COR-L47 (cell line): Measurements from ENCODE around the gene TPRN.

Source experiments
- DNase-seq: peaks from one replicate; lab custom pipeline; 2025; lab: John Stamatoyannopoulos, UW

The TPRN gene

DNA sequence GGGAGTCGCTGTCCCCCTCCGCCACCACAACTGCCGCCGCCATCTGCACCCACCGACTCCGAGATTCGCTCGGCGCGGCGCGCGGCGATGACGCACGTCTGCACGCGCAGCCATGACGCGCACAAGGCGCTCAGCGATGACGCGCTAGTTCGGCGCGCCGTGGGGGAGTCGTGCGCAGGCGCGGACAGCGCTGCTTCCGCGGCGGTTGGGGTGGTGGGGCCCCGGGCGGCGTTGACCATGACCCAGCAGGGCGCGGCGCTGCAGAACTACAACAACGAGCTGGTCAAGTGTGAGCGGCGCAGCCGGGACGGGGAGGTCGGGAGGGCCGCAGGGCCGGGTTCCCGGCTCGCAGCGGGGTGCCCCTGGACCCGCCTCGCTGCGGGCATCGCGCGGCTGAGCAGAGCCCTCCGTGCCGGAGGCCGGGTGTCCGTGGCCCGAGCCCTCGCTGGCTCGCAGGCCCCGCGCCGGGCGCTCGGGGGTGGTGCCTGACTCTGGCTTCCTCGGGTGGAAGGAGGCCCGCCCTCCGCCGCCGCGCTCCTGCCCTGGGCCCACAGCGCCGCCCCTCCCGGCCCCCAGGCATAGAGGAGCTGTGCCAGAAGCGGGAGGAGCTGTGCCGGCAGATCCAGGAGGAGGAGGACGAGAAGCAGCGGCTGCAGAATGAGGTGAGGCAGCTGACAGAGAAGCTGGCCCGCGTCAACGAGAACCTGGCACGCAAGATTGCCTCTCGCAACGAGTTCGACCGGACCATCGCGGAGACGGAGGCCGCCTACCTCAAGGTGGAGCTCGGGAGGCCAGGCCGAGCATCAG is 11.8 kb downstream of the TPRN start, which contains the start of the genes ANAPC2 and SSNA1:
Gene ANAPC2, minus strand, starts transcription at position 71 of the 807 bp plus-strand sequence. Its CDS starts 28 bp downstream, at position 43.
Gene SSNA1, plus strand, starts transcription at position 187 of the 807 bp plus-strand sequence. Its CDS starts 51 bp downstream, at position 238.
- DNase-seq, result peak; percentile 91

DNA sequence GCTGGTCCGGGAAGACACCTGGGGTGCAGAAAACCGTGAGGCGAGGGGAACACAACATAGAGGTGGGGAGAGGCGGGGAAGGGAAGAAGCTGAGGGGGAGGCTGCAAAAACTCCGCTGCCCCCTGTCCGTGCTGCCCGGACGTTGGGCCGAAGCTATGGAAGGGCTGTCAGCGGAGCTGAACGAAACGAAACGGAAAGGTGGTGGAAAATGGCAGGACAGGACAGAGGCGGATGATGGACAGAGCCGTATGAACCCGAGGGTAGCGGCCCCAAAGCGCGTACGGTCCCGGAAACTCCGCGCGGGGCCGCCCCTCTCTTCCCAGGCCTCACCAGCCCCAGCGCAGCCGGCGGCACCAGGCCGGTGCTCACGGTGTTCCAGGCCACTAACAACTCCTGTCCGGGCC is 12.5 kb downstream of the TPRN start:
- no peak for DNase-seq

DNA sequence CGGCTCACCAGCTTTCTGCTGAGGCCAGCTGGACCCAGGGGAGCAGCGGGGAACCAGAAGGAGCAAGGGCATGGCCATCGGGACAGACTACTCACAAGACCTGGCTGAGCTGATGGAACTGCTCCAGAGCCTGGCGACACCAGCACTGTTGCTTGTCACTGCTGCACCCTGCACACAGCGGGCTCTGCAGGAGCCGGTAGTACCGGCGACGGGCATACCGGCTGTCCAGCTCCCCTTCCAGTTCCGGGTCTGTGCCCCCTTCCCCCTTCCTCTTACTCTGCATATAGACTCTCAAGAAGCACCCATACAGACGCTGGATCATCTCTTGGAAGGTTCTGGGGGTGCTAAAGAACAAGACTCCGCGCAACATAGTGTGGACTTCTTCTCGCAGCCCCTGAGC is 13.2 kb downstream of the TPRN start:
- no peak for DNase-seq

DNA sequence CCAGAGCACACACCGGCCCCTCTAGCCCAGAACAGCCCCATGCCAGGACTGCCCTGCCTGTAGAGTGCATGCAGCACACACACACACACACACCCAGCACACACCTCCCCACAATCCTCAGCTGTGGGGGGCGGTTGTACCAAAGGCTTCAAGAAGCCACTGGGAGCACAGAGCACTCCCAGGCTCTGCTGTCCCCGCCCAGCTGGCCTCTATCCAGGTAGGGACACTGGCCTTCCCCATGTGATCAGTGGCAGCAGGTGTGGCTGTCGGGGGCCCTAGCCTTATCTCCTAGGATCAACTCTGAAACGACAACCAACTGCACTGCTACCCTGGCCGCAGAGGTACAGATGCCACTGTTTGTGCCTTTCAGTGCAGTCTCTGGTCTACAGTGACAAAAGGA is 14.2 kb downstream of the TPRN start:
- no peak for DNase-seq

- DNase-seq, result no peak
Observed at GRCh38 chr9:137185921-137186320, 14.6 kb downstream of the TPRN start.

DNA sequence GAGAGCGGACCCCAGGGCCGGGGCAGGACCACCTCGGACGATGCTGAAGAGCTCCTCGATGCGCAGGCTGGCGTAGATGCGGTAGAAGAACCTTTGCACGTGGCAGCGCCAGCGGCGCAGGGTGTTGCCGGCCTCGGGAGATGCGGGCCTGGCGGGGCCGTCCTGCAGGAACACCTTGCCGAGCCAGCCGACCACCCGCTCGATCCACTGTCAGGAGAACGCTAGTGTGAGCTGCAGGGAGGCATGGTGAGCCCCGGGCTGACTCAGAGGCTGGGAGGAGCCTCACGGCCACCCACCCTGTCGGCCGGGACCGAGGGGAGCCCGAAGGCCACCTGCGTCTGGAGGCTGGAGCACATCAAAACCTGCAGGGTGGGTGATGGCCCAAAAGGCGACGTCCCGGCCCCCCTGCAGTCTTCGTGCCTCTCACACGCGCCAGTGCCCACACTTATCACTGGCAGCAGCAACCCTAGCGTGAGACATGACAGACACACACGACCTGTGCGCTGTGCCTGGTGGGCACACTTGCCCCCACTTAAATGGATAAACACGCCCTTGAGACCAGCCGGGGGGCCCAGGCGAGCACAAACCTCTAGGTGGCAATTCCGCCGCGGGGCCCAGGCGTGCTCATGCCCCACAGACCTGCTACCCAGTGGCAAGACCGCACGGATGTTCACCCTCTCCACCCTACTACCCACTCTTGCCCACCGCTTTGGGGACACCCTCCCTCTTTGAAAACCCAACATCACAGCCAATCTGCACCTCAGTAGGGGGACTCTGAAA is 15.5 kb downstream of the TPRN start:
- no peak for DNase-seq

GRCh38 chr9:137183980-137184595 is 16.5 kb downstream of the TPRN start:
- no peak for DNase-seq

GRCh38 chr9:137182836-137183235 is 17.7 kb downstream of the TPRN start:
- DNase-seq, result no peak

DNA sequence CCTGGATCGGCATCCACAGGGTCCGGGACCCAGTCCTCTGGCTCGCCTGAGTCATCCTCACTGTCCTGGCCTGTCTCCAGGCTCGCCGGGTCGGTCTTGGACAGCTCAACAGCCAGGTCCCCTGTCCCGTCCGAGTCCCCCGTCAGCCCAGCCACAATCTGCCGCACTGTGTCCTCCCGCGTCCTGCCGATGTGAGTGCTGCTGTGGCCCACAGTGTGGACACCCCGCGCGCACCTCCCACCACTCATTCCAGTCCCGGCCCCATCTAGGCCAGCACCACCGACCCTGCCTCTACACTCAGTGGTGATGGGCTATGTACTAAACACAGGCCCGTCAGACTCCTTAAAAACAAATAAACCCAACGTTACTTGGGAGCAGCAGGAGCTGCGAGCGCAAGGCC is 18.9 kb downstream of the TPRN start:
- DNase-seq, result no peak

DNA sequence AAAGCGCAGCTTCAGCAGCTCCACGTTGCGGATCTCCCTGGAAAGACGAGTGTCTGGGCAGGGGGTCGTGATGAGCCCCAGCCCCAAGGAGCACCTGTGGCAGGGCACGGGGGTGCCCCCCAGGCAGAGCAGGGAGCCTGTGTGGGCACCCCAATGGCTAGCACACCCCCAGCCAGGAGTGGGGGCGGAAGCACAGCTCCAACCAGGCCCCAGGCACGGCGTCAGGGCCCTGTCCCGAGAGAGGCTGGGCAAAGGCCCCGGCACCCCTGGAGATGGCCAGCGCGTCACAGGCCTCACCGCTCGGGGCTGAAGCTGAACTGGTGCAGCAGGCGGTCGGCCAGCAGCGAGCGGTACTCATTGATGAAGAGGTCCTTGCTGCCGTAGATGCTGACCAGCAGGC is 20.1 kb downstream of the TPRN start:
- DNase-seq, result no peak

DNA sequence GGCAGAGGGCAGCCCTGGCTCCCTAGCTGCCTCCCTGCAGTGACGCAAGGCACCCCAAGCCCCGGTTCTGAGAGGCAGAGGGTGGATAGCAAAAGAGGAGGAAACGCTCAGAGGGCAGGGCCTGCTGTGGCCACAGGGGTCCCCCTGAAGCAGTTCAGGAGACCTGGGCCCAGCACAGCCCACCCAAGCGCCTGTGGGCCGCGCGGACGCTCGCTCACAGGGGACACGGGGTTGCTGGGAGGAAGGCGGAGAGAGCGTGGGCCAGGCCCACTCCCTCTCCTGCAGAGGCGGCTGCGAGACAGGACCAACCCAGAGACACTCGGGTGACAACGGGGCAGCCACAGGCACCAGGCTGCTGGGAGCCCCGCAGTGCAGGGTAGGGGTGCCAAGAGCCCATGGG is 20.8 kb downstream of the TPRN start:
- DNase-seq, result no peak

- no peak for DNase-seq
Observed at GRCh38 chr9:137178939-137179630, 21.5 kb downstream of the TPRN start.

DNA sequence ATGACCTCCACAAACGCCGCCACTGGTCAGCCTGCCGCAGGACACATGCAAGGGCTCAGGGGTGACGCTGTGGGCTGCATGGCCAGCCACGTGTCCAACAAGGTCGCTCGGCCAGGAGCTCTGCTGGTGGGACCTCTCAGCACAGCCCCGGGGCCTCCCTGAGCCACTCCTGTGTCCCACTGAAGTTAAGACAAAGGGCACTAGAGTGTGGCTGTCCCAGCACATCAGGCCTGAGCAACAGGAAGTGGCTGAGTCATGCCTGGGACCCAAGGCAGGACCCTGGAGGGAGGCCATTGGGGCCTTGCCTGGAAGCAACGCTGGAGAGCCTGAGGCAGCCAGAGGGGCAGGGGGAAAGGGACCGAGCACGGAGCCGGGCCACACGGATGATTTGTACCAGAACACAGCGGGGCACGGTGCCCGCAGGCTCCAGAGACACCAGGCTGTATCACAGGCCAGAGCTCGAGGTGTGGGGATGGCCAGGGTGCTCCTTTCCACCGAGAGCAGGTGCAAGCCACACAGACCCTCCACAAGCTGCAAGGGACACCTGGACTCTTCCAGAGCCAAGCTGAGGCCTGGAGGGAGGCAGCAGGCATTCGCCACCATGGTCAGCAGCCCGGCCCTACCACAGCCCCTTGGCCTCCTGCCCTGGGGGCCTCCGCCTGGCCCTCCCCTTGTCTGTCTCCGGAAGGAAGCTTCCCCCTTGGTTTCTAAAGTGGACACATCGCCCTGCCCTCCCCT is 22.2 kb downstream of the TPRN start:
- DNase-seq, result no peak

GRCh38 chr9:137176302-137177182 is 24.0 kb downstream of the TPRN start:
- DNase-seq, result peak; percentile 37

GRCh38 chr9:137175345-137175961 is 25.1 kb downstream of the TPRN start:
- no peak for DNase-seq

DNA sequence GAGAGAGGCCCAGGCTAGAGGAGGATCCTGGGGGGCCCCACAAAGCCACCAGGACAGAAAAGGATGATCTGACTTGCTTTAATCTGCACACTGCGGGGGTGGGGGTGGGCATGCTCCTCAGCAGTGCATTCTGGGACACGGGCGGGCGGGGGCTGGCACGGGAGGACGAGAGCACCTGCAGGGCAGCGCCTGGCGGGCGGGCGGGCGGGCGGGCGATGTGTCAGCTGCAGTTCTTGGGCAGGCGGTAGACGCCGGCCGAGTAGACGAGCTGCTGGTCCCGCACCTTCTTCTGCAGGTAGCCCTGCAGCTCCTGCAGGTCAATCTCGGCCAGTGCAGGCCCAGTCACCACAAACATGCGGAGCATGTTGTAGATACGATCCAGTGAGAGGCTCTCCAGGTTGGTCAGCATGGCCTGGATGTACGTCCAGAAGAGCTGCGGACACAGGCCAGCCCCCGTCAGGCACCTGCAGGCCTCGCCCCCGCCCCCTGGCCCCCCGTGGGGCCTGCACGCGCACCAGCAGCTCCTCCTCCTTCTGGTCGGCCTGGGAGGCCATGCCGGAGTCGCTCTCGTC is 25.7 kb downstream of the TPRN start:
- peak; percentile 72 for DNase-seq

GRCh38 chr9:137173796-137174664 is 26.5 kb downstream of the TPRN start:
- DNase-seq, result no peak
